ENCODE measurements around the gene ATN1. TPM values are rescaled to one million over a fixed set of nuclear protein-coding genes. Genes with fewer than 3 reads are reported as not detected.

ATN1 gene
- total and polyA plus RNA-seq, 2 donors from 2014 or later = 34.2 to 119 TPM

DNA sequence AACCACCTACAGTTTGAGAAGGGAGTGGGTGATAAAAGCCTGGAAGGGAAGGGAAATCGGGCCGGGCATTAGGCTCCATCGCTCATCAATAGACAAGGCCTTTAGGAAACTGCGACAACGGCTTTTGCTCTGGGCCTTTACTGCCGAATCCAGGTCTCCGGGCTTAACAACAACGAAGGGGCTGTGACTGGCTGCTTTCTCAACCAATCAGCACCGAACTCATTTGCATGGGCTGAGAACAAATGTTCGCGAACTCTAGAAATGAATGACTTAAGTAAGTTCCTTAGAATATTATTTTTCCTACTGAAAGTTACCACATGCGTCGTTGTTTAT, 15.6 kb downstream of the ATN1 start:
- TF ChIP-seq, protein P1, sequence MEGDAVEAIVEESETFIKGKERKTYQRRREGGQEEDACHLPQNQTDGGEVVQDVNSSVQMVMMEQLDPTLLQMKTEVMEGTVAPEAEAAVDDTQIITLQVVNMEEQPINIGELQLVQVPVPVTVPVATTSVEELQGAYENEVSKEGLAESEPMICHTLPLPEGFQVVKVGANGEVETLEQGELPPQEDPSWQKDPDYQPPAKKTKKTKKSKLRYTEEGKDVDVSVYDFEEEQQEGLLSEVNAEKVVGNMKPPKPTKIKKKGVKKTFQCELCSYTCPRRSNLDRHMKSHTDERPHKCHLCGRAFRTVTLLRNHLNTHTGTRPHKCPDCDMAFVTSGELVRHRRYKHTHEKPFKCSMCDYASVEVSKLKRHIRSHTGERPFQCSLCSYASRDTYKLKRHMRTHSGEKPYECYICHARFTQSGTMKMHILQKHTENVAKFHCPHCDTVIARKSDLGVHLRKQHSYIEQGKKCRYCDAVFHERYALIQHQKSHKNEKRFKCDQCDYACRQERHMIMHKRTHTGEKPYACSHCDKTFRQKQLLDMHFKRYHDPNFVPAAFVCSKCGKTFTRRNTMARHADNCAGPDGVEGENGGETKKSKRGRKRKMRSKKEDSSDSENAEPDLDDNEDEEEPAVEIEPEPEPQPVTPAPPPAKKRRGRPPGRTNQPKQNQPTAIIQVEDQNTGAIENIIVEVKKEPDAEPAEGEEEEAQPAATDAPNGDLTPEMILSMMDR (IDR thresholded peaks at IDR 0.05; ENCODE audit: borderline replicate concordance, extremely low read depth, insufficient read depth) = no peak
- Histone ChIP-seq H3K9ac (ENCODE audit: low read length in 3 of 3) (peak overlapping the region; percentile 21 to 93 (median 85)), H3K4me1 (ENCODE audit: control insufficient read depth in 2 of 3, insufficient read depth in 2 of 3, low read depth in 1 of 3, low read length in 3 of 3) (peaks cover 0 to 32% (median 24%) of the 10 kb centered on the region in 3 donors), H3K27ac (ENCODE audit: low read depth in 2 of 2, low read length in 2 of 2) (peak overlapping the region; percentile 96 to 97), H3K36me3 (ENCODE audit: control insufficient read depth in 2 of 3, insufficient read depth in 3 of 3, low read length in 3 of 3) (peaks cover 0 to 4% (median 3%) of the 10 kb centered on the region in 3 donors), H3K27me3 (ENCODE audit: control insufficient read depth, insufficient read depth, low read length) (no peaks in the 10 kb centered on the region), H3K4me3 (ENCODE audit: low read length in 3 of 3) (peak overlapping the region; percentile 22 to 89 (median 84)), H3K9me3 (ENCODE audit: control insufficient read depth in 2 of 3, insufficient read depth in 1 of 3, low read length in 3 of 3) (no peaks in the 10 kb centered on the region)
- intact Hi-C loops (cut with DNase I) = loop anchor here (10.0 kb wide), 1 partner anchor 151 kb away; the partner anchor contains the start of gene C1R
- FAIRE-seq (peak; percentile 66), DNase-seq (peak in 4 of 5 donors; percentile 88 to 97 (median 90))

DNA sequence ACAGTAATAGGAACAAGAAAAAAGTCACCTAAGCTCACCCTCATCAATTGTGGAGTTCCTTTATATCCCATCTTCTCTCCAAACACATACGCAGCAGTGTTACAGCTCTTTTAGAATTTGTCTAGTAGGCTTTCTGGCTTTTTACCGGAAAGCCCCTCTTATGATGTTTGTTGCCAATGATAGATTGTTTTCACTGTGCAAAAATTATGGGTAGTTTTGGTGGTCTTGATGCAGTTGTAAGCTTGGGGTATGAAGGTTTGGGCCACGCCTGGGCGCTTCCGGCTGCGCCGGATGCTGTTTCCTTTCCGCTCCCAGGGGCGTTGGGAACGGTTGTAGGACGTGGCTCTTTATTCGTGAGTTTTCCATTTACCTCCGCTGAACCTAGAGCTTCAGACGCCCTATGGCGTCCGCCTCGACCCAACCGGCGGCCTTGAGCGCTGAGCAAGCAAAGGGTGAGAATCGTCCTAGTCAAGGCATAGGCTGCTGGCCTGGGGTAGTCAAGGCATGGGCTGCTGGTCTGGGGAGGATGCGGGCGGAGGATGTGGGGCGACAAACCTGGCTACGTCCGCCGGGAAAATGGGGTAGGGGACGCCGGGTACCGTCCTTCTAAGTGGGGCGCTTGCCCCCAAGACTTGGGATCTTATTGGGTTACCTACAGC, 16.1 kb downstream of the ATN1 start, which contains the start of the genes C12orf57 and RNU7-1:
C12orf57 (plus strand) TSS at position 301 of the 659 bp plus-strand sequence; CDS start at position 401, 100 bp downstream.
RNU7-1 (plus strand) TSS at position 95 of the 659 bp plus-strand sequence.
- peak within 1 kb of the TSS; percentile 84 to 89 (median 89) for H3K4me3 ChIP-seq (ENCODE audit: low read length in 3 of 3)
- H3K9ac ChIP-seq (ENCODE audit: low read length in 3 of 3) = peak within 1 kb of the TSS; percentile 85 to 95 (median 93)
- H3K27ac ChIP-seq (ENCODE audit: low read depth in 2 of 2, low read length in 2 of 2) = peak within 1 kb of the TSS; percentile 96 to 97
- peaks cover 0 to 4% (median 3%) of the 10 kb centered on the region in 3 donors for H3K36me3 ChIP-seq (ENCODE audit: control insufficient read depth in 2 of 3, insufficient read depth in 3 of 3, low read length in 3 of 3)
- TF ChIP-seq, protein P1 (IDR thresholded peaks at IDR 0.05; ENCODE audit: borderline replicate concordance, extremely low read depth, insufficient read depth) = no peak
- H3K9me3 ChIP-seq (ENCODE audit: control insufficient read depth in 2 of 3, insufficient read depth in 1 of 3, low read length in 3 of 3) = no peaks in the 10 kb centered on the region
- peaks cover 0 to 27% (median 21%) of the 10 kb centered on the region in 3 donors for H3K4me1 ChIP-seq (ENCODE audit: control insufficient read depth in 2 of 3, insufficient read depth in 2 of 3, low read depth in 1 of 3, low read length in 3 of 3)
- FAIRE-seq (no peak), DNase-seq (peak; percentile 88 to 97 (median 94))
- intact Hi-C loops (cut with DNase I) = loop anchor here (10.0 kb wide), 1 partner anchor 151 kb away; the partner anchor contains the start of gene C1R
- no peaks in the 10 kb centered on the region for H3K27me3 ChIP-seq (ENCODE audit: control insufficient read depth, insufficient read depth, low read length)

DNA sequence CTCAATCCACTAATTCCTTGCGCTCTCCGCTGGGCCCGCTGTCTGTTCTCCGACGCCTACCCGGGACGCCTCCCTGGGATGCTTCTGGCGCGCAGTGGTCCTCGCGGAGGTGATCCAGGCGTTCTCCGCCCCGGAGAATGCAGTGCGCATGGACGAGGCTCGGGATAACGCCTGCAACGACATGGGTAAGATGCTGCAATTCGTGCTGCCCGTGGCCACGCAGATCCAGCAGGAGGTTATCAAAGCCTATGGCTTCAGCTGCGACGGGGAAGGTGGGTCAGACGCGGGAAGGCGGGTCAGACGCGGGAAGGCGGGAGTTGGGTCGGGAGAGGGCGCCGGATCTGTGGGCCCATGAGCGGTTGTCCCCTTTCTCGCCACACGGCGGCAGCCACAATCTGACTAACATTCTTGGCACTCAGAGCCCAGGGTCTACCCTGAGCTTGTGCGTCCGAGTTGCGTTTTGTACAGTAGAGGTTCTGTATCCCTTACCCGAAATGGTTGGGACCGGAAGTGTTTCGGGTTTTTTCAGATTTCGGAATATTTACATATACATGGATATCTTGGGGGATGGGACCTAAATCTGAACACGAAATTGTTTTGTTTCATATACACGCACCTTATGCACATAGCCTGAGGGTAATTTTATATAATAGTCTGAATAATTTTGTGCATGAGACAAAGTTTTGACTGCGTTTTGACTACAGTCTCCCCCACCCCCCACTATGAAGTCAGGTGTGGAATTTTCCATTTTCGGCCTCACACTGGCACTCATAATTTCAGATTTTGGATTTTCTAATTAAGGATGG, 16.8 kb downstream of the ATN1 start:
- Histone ChIP-seq H3K4me3 (ENCODE audit: low read length in 3 of 3) (peak overlapping the region; percentile 84 to 89 (median 89)), H3K27ac (ENCODE audit: low read depth in 2 of 2, low read length in 2 of 2) (peak overlapping the region; percentile 96 to 97), H3K36me3 (ENCODE audit: control insufficient read depth in 2 of 3, insufficient read depth in 3 of 3, low read length in 3 of 3) (peaks cover 0 to 4% (median 3%) of the 10 kb centered on the region in 3 donors), H3K9ac (ENCODE audit: low read length in 3 of 3) (peak overlapping the region; percentile 85 to 95 (median 93)), H3K9me3 (ENCODE audit: control insufficient read depth in 2 of 3, insufficient read depth in 1 of 3, low read length in 3 of 3) (no peaks in the 10 kb centered on the region), H3K27me3 (ENCODE audit: control insufficient read depth, insufficient read depth, low read length) (no peaks in the 10 kb centered on the region), H3K4me1 (ENCODE audit: control insufficient read depth in 2 of 3, insufficient read depth in 2 of 3, low read depth in 1 of 3, low read length in 3 of 3) (peaks cover 0 to 25% (median 23%) of the 10 kb centered on the region in 3 donors)
- DNase-seq = peak; percentile 95 to 98 (median 96)
- TF ChIP-seq, protein P1 (IDR thresholded peaks at IDR 0.05; ENCODE audit: borderline replicate concordance, extremely low read depth, insufficient read depth) = peak; percentile 96
- no peak for FAIRE-seq
- intact Hi-C loops (cut with DNase I) = loop anchor here (10.0 kb wide), 1 partner anchor 150 kb away; the partner anchor contains the start of gene C1R

All from kidney (tissue), 14 donors.